ENCODE data around the gene KIAA0513.

KIAA0513 gene

GRCh38 chr16:85033171-85033570, 5.6 kb downstream of the KIAA0513 start:
- H3K36me3 ChIP-seq (ENCODE audit: low read length), result no peaks in the 10 kb centered on the region
- no peaks in the 10 kb centered on the region for H3K79me2 ChIP-seq (ENCODE audit: insufficient read depth, low read length)
- no peak overlapping the region for H3K27ac ChIP-seq (ENCODE audit: low read depth, low read length)
- no peak overlapping the region for H3K9ac ChIP-seq (ENCODE audit: low read length)
- no peak overlapping the region for H3K4me2 ChIP-seq (ENCODE audit: low read depth, low read length, poor library complexity, severe bottlenecking)
- H3K4me3 ChIP-seq (ENCODE audit: insufficient read depth, low read length, poor library complexity, severe bottlenecking), result no peak overlapping the region
- no peaks in the 10 kb centered on the region for H3F3A ChIP-seq (ENCODE audit: insufficient read depth)
- no peaks in the 10 kb centered on the region for H3K27me3 ChIP-seq (ENCODE audit: low read length)
- TF ChIP-seq CTCF (IDR thresholded peaks at IDR 0.05; ENCODE audit: insufficient read depth, low read length, poor library complexity, severe bottlenecking), result no peak
- no peak for TF ChIP-seq EZH2phosphoT487 (conservative IDR thresholded peaks at IDR 0.05; ENCODE audit: low read length)
- H2AFZ ChIP-seq (ENCODE audit: low read depth, low read length, severe bottlenecking), result no peak overlapping the region
- H4K20me1 ChIP-seq (ENCODE audit: low read depth, low read length), result no peaks in the 10 kb centered on the region
- no peaks in the 10 kb centered on the region for H3K9me2 ChIP-seq (replicated peaks; ENCODE audit: insufficient read depth, low read length)
- H3K9me3 ChIP-seq (ENCODE audit: insufficient read depth, low read length), result no peaks in the 10 kb centered on the region

GRCh38 chr16:85034591-85035433, 7.2 kb downstream of the KIAA0513 start:
- Histone ChIP-seq H3K27me3 (ENCODE audit: low read length) (no peaks in the 10 kb centered on the region), H2AFZ (ENCODE audit: low read depth, low read length, severe bottlenecking) (no peak overlapping the region), H3K27ac (ENCODE audit: low read depth, low read length) (no peak overlapping the region), H3K36me3 (ENCODE audit: low read length) (no peaks in the 10 kb centered on the region), H4K20me1 (ENCODE audit: low read depth, low read length) (no peaks in the 10 kb centered on the region), H3K9me3 (ENCODE audit: insufficient read depth, low read length) (no peaks in the 10 kb centered on the region), H3K79me2 (ENCODE audit: insufficient read depth, low read length) (no peaks in the 10 kb centered on the region), H3K4me3 (ENCODE audit: insufficient read depth, low read length, poor library complexity, severe bottlenecking) (no peak overlapping the region), H3K9ac (ENCODE audit: low read length) (no peak overlapping the region), H3F3A (ENCODE audit: insufficient read depth) (no peaks in the 10 kb centered on the region), H3K4me2 (ENCODE audit: low read depth, low read length, poor library complexity, severe bottlenecking) (no peak overlapping the region), H3K9me2 (replicated peaks; ENCODE audit: insufficient read depth, low read length) (no peaks in the 10 kb centered on the region)
- TF ChIP-seq CTCF (IDR thresholded peaks at IDR 0.05; ENCODE audit: insufficient read depth, low read length, poor library complexity, severe bottlenecking), result no peak
- TF ChIP-seq EZH2phosphoT487 (conservative IDR thresholded peaks at IDR 0.05; ENCODE audit: low read length), result no peak

GRCh38 chr16:85036236-85037049, 8.8 kb downstream of the KIAA0513 start:
- Histone ChIP-seq H3K4me3 (ENCODE audit: insufficient read depth, low read length, poor library complexity, severe bottlenecking) (no peak overlapping the region), H3K79me2 (ENCODE audit: insufficient read depth, low read length) (no peaks in the 10 kb centered on the region), H2AFZ (ENCODE audit: low read depth, low read length, severe bottlenecking) (no peak overlapping the region), H3K9me2 (replicated peaks; ENCODE audit: insufficient read depth, low read length) (no peaks in the 10 kb centered on the region), H3K36me3 (ENCODE audit: low read length) (no peaks in the 10 kb centered on the region), H3K27me3 (ENCODE audit: low read length) (no peaks in the 10 kb centered on the region), H3F3A (ENCODE audit: insufficient read depth) (no peaks in the 10 kb centered on the region), H3K9me3 (ENCODE audit: insufficient read depth, low read length) (no peaks in the 10 kb centered on the region), H3K27ac (ENCODE audit: low read depth, low read length) (no peak overlapping the region), H3K4me2 (ENCODE audit: low read depth, low read length, poor library complexity, severe bottlenecking) (no peak overlapping the region), H3K9ac (ENCODE audit: low read length) (no peak overlapping the region), H4K20me1 (ENCODE audit: low read depth, low read length) (no peaks in the 10 kb centered on the region)
- TF ChIP-seq EZH2phosphoT487 (conservative IDR thresholded peaks at IDR 0.05; ENCODE audit: low read length) (no peak), CTCF (IDR thresholded peaks at IDR 0.05; ENCODE audit: insufficient read depth, low read length, poor library complexity, severe bottlenecking) (no peak)
